CD4-positive, alpha-beta memory T cell (primary cell): ENCODE measurements around the gene LGALS3BP. TPM values are rescaled to one million over a fixed set of nuclear protein-coding genes. Genes with fewer than 3 reads are reported as not detected.

Experiments
- CTCF ChIA-PET: fragments of 350-600 bp; sonication (Branson Sonifier 250); formaldehyde crosslinking; loops from one replicate; lab custom pipeline; 2021; ENCODE audit warnings: inconsistent platforms; ENCODE audit not compliant: partially characterized antibody; lab: Charles Lee
- POLR2A ChIA-PET: fragments of 350-600 bp; sonication (Branson Sonifier 250); formaldehyde crosslinking; loops from one replicate; lab custom pipeline; 2021; ENCODE audit not compliant: partially characterized antibody; lab: Charles Lee
- DNase-seq, 5 donors: peaks; one replicate each; pipeline versions ENCODE4 v3.0.0 to v3.0.0-alpha.2; 2020 to 2022; ENCODE audit warnings: mixed read lengths in 1 of 5
- H3K27ac ChIP-seq: one replicate; pipeline ENCODE4 v1.7.0; 2013; ENCODE audit warnings: low read depth, low read length
- H3K27me3 ChIP-seq: 2 replicates; pipeline ENCODE4 v1.7.0; 2013; ENCODE audit warnings: mild to moderate bottlenecking, low read length, moderate library complexity; ENCODE audit not compliant: insufficient read depth
- H3K36me3 ChIP-seq: 2 replicates; pipeline ENCODE4 v1.7.0; 2013; ENCODE audit warnings: mild to moderate bottlenecking, low read length, moderate library complexity; ENCODE audit not compliant: insufficient read depth
- H3K4me1 ChIP-seq: 2 replicates; pipeline ENCODE4 v1.7.0; 2013; ENCODE audit warnings: mild to moderate bottlenecking, low read length, moderate library complexity; ENCODE audit not compliant: insufficient read depth
- H3K4me3 ChIP-seq, 2 donors: one replicate each; pipeline ENCODE4 v1.7.0; 2013; ENCODE audit warnings: low read length in 2 of 2, mild to moderate bottlenecking in 1 of 2
- H3K9me3 ChIP-seq, 2 donors: one replicate each; pipeline ENCODE4 v1.7.0; 2013; ENCODE audit warnings: low read length in 2 of 2, control low read depth in 1 of 2; ENCODE audit not compliant: control insufficient read depth in 1 of 2
- H3K27ac Mint-ChIP-seq, 7 donors: one replicate each; pipeline ENCODE4 v1.8.0; 2020 to 2021; ENCODE audit warnings: mixed read lengths in 7 of 7, mild to moderate bottlenecking in 6 of 7, inconsistent platforms in 3 of 7, moderate library complexity in 3 of 7
- H3K27me3 Mint-ChIP-seq, 2 donors: one replicate each; pipeline ENCODE4 v1.8.0; 2020 to 2021; ENCODE audit warnings: mixed read lengths in 2 of 2
- H3K36me3 Mint-ChIP-seq, 2 donors: one replicate each; pipeline ENCODE4 v1.8.0; 2020 to 2021; ENCODE audit warnings: mixed read lengths in 2 of 2, inconsistent platforms in 1 of 2, mild to moderate bottlenecking in 1 of 2
- H3K4me1 Mint-ChIP-seq, 4 donors: one replicate each; pipeline ENCODE4 v1.8.0; 2020 to 2021; ENCODE audit warnings: mixed read lengths in 4 of 4, mild to moderate bottlenecking in 1 of 4
- H3K4me3 Mint-ChIP-seq, 8 donors: one replicate each; pipeline ENCODE4 v1.8.0; 2020 to 2021; ENCODE audit warnings: mixed read lengths in 8 of 8, mild to moderate bottlenecking in 7 of 8, moderate library complexity in 6 of 8, inconsistent platforms in 3 of 8
- H3K9me3 Mint-ChIP-seq, 8 donors: one replicate each; pipeline ENCODE4 v1.8.0; 2020 to 2021; ENCODE audit warnings: mixed read lengths in 8 of 8, mild to moderate bottlenecking in 5 of 8, inconsistent platforms in 3 of 8, moderate library complexity in 1 of 8
- intact Hi-C: fragments of 100-400 bp; cut with micrococcal nuclease; formaldehyde crosslinking; loops from one replicate; pipeline ENCODE4 v1.15.1; 2023
- polyA plus RNA-seq, 2 donors: library from polyadenylated mRNA; unstranded; fragments of 300-500 nt; fragmentation: Illumina TruSeq; gene quantifications; one replicate each; pipeline ENCODE4 v1.2.3, GENCODE V29; 2021
- total RNA-seq, 2 experiments: library from RNA; stranded (reverse); gene quantifications; one replicate each; pipeline ENCODE4 v1.2.3, GENCODE V29; 2021

LGALS3BP gene
- total and polyA plus RNA-seq, 4 experiments from 2014 or later = 44.8 to 70.7 (median 51.0) TPM

DNA sequence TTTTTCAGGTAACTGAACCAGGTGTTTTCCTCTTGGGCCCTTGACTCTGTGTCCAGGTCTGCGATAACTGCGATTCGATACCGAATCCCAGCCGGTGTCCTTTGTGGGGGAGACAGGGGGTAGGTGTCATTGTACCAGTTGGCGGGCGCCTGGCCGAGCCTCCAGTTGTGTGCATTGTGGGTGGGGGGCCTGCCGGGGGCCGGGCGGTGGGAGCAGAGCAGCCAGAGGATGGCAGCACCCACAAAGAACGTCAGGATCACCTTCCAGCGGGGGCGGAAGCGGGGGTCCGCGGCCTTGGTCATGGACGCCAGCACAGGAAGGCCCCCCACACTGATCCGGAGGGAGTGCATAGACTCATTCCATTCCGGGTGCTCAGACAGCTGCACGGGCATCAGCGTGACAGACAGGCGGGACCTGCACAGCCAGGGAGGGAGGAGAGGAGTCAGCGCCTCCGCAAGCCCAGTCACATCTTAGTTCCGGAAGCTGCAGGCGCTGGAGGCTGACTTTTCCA lies 17.6 kb upstream of the LGALS3BP start:
- Histone ChIP-seq H3K4me3 (no peak overlapping the region), H3K4me1 (no peaks in the 10 kb centered on the region), H3K36me3 (peaks cover 44% of the 10 kb centered on the region), H3K27me3 (no peaks in the 10 kb centered on the region), H3K27ac (no peak overlapping the region), H3K9me3 (no peaks in the 10 kb centered on the region)
- intact Hi-C loops = no loop called here
- CTCF ChIA-PET = no interaction called here
- POLR2A ChIA-PET = no interaction called here
- Mint-ChIP-seq H3K27ac (no peak overlapping the region), H3K36me3 (peaks cover 24 to 69% of the 10 kb centered on the region in 2 donors), H3K9me3 (peaks cover 0 to 2% (median 0%) of the 10 kb centered on the region in 8 donors), H3K4me1 (peaks cover 9 to 14% (median 11%) of the 10 kb centered on the region in 4 donors), H3K27me3 (no peaks in the 10 kb centered on the region), H3K4me3 (peak overlapping the region in 1 of 8 donors; percentile 20)
- no peak for DNase-seq

DNA sequence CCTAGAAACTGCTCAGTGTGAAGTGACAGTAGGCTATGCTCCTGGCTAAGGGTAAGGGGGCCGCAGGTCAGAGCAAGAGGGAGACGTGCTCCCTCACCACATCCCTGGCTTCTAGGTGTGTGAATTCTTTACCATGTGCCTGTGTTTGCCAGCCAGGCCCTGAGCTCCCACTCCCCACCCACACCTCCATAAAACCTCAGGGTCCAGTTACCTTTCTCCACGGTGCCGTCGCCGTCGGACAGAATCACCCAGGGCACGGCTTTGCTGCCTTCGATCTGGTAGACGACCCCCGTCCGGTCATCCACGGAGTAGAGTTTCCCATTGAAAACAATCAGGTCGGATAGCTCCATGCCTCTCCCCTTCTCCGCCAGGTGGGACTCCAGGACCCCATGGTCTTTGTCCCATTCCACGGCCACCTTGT lies 17.1 kb upstream of the LGALS3BP start:
- H3K27ac ChIP-seq = no peak overlapping the region
- Mint-ChIP-seq H3K27ac (peak overlapping the region in 1 of 7 donors; percentile 18), H3K4me1 (peaks cover 7 to 11% (median 9%) of the 10 kb centered on the region in 4 donors), H3K4me3 (peak overlapping the region in 1 of 8 donors; percentile 20), H3K9me3 (peaks cover 0 to 2% (median 0%) of the 10 kb centered on the region in 8 donors), H3K36me3 (peaks cover 24 to 68% of the 10 kb centered on the region in 2 donors), H3K27me3 (no peaks in the 10 kb centered on the region)
- CTCF ChIA-PET = no interaction called here
- no peak for DNase-seq
- no peaks in the 10 kb centered on the region for H3K4me1 ChIP-seq
- peaks cover 41% of the 10 kb centered on the region for H3K36me3 ChIP-seq
- intact Hi-C loops = no loop called here
- no peak overlapping the region for H3K4me3 ChIP-seq
- POLR2A ChIA-PET = no interaction called here
- H3K27me3 ChIP-seq = no peaks in the 10 kb centered on the region
- H3K9me3 ChIP-seq = no peaks in the 10 kb centered on the region

DNA sequence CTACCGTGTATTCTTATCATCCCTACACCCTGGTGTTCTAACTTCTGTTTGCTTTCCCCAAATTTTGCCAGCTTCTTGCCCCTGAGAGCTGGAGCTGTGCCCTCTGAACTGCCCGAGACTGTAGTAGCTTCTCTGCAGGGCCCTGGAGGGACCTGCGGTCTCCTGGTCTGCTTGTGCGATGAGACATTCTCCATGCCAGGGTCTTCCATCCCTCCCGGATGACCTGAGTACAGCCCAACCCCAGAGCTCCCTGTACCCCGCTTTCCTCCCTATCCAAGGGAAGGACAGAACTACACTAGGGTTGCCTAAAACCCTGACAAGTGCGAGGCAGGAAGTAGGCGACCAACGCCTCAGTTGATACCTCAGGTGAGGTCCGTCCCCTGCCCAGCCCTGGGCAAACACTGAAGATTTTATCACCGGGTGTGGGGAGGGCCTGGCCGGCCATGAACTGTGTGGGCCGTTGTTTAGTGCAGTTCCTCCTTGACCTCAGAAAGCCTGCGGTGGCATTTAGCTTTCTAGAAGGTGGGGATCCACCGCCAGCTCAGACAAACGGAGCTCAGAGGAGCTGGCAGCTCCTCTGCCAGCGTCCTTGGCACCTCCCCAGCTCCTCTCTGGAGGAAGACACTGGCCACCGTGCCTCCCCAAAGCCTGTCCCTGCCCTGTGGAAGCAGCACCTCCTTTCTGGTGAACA lies 16.2 kb upstream of the LGALS3BP start:
- intact Hi-C loops = no loop called here
- Mint-ChIP-seq H3K4me3 (no peak overlapping the region), H3K27ac (peak overlapping the region in 2 of 7 donors; percentile 46 to 91), H3K27me3 (no peaks in the 10 kb centered on the region), H3K36me3 (peaks cover 24 to 65% of the 10 kb centered on the region in 2 donors), H3K4me1 (peaks cover 6 to 11% (median 8%) of the 10 kb centered on the region in 4 donors), H3K9me3 (peaks cover 0 to 2% (median 0%) of the 10 kb centered on the region in 8 donors)
- ChIA-PET POLR2A (interaction anchor here (0.7 kb wide), 1 partner anchor 14 kb away, joined by 3 read pairs; the partner anchor contains the start of gene CANT1), CTCF (interaction anchor here (0.9 to 1.4 kb wide), 3 partner anchors 9 to 16 kb away, joined by 3 to 6 read pairs (median 5); partner anchors contain the start of gene LGALS3BP)
- Histone ChIP-seq H3K36me3 (peaks cover 45% of the 10 kb centered on the region), H3K27ac (no peak overlapping the region), H3K9me3 (no peaks in the 10 kb centered on the region), H3K27me3 (no peaks in the 10 kb centered on the region), H3K4me3 (no peak overlapping the region), H3K4me1 (no peaks in the 10 kb centered on the region)
- no peak for DNase-seq

DNA sequence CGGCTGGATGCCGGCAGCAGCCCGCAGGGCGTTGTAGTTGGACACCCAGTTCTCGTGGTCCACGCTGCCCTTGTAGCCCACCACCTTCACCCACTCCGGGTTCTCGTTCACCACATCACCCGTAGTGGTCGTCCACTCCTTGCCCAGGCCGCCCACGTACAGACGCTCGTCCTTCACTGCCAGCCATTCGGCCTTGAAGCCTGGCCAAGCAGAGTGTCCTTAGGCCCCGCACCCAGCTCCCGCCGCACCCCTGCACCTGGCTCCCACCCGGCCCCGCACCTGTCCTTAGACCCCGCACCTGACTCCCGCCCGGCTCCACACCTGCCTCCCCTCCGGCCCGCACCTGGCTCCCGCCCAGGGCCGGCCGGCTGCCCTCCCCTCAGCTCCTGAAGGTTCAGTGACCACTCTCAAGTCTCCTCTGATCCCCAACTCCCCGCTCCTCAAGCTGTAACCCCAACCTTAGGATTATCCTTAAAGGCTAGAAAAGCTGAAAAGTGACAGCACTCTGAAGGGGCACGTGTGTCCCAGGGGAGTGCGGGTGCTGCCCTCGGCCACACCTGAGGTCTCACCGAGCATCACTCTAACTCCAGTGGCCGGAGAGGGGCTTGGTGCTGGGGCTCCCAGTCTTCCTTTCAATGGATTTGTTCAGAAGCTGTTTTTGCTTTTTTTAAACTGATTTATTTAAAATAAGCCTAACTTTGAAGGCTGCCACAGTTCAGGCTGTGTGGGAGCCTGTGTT lies 15.5 kb upstream of the LGALS3BP start:
- no peak overlapping the region for H3K27ac ChIP-seq
- no peak for DNase-seq
- no peaks in the 10 kb centered on the region for H3K4me1 ChIP-seq
- no peaks in the 10 kb centered on the region for H3K27me3 ChIP-seq
- H3K9me3 ChIP-seq = no peaks in the 10 kb centered on the region
- no peaks in the 10 kb centered on the region for H3K27me3 Mint-ChIP-seq
- H3K4me3 ChIP-seq = no peak overlapping the region
- intact Hi-C loops = no loop called here
- no peaks in the 10 kb centered on the region for H3K9me3 Mint-ChIP-seq
- H3K27ac Mint-ChIP-seq = peak overlapping the region in 1 of 7 donors; percentile 46
- no peak overlapping the region for H3K4me3 Mint-ChIP-seq
- H3K4me1 Mint-ChIP-seq = peaks cover 5 to 11% (median 8%) of the 10 kb centered on the region in 4 donors
- H3K36me3 ChIP-seq = peaks cover 46% of the 10 kb centered on the region
- POLR2A ChIA-PET = interaction anchor here (0.7 kb wide), 1 partner anchor 15 kb away, joined by 3 read pairs; the partner anchor contains the start of gene CANT1
- peaks cover 26 to 62% of the 10 kb centered on the region in 2 donors for H3K36me3 Mint-ChIP-seq
- CTCF ChIA-PET = interaction anchor here (1.3 to 2.5 kb wide), 3 partner anchors 8 to 11 kb away, joined by 5 to 10 read pairs (median 6); no protein-coding TSS in a partner anchor

DNA sequence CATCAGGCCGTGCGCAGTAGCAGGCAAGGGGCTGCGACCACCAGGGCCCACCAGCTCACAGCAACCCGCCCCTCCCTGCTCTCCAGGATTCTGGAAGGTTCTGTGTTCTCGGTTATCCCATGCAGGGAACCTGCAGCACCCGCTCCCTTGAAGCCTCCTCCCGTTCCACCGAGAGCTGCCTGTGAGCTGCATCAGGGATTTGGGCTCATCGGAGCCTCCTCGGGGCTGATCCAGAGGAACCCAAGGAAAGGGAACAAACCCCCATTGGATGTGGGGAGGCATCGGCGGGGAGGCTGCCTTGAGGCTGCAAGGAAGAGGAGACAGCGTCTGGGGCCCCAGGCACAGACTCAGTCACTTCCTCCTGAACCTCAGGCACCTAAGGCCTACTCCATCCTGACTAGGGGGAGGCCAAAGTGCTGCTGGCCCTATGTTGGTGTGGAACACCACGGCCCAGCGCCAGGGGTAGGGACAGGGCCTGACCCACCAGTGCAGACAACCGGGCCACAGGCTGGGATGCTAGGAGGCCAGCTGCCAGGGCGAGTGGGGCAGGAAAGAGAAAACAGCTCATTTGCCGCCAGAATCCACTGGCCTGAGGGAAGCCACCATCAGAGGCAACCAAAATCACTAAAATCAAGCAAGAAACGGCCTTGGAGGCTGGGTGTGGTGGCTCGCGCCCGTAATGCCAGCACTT lies 14.4 kb upstream of the LGALS3BP start:
- peaks cover 23 to 65% of the 10 kb centered on the region in 2 donors for H3K36me3 Mint-ChIP-seq
- peak overlapping the region in 1 of 7 donors; percentile 68 for H3K27ac Mint-ChIP-seq
- peaks cover 3 to 11% (median 8%) of the 10 kb centered on the region in 4 donors for H3K4me1 Mint-ChIP-seq
- Histone ChIP-seq H3K27me3 (no peaks in the 10 kb centered on the region), H3K4me3 (no peak overlapping the region), H3K36me3 (peaks cover 41% of the 10 kb centered on the region), H3K9me3 (no peaks in the 10 kb centered on the region), H3K4me1 (no peaks in the 10 kb centered on the region), H3K27ac (no peak overlapping the region)
- H3K4me3 Mint-ChIP-seq = no peak overlapping the region
- DNase-seq = no peak
- CTCF ChIA-PET = interaction anchor here (0.8 to 2.5 kb wide), 3 partner anchors 9 to 52 kb away, joined by 3 to 10 read pairs (median 4); partner anchors contain the start of gene LGALS3BP
- POLR2A ChIA-PET = no interaction called here
- intact Hi-C loops = loop anchor here (1.0 kb wide), 1 partner anchor 48 kb away; no protein-coding TSS in a partner anchor
- H3K9me3 Mint-ChIP-seq = no peaks in the 10 kb centered on the region
- no peaks in the 10 kb centered on the region for H3K27me3 Mint-ChIP-seq

DNA sequence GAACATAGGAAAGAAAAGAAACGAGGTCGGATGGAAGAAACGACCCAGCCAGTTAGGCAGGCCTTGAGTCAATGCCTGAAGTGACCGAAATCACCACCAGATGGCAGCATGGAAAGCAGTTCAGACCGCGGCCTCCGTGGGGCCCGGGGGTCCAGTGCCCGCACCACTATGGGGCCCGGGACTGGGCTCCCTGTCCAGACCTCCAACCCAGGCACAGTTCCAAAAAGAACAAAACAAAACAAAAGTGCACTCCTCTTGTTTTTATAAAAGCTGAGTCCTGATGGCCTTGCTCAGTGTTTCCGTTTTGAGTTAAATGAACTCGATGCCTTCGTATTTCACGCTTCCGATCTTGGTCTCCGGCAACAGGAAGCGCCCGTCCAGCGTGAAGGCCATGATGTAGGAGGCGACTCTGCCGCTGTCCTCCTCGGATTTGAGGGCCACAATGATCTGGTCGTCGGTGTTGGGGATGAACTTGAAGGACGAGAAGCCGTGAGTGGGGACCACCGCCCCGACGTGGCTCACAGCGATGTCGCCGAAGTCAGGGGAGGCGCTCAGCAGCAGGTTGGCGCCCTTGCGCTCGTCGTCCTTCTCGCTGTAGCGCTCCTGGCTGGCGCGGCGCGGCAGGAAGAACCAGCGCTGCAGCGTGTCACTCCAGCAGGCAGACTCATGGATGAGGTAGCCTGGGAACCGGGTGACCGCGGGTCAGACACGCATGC lies 13.7 kb upstream of the LGALS3BP start:
- CTCF ChIA-PET = interaction anchor here (0.8 to 2.5 kb wide), 3 partner anchors 10 to 52 kb away, joined by 3 to 10 read pairs (median 4); partner anchors contain the start of gene LGALS3BP
- H3K27ac Mint-ChIP-seq = peak overlapping the region in 4 of 7 donors; percentile 48 to 68 (median 68)
- H3K36me3 Mint-ChIP-seq = peaks cover 23 to 61% of the 10 kb centered on the region in 2 donors

More for the DNA sequence above, 13.7 kb upstream of the LGALS3BP start:
- peaks cover 37% of the 10 kb centered on the region for H3K36me3 ChIP-seq
- Mint-ChIP-seq H3K9me3 (no peaks in the 10 kb centered on the region), H3K4me1 (peaks cover 3 to 14% (median 8%) of the 10 kb centered on the region in 4 donors), H3K4me3 (no peak overlapping the region), H3K27me3 (no peaks in the 10 kb centered on the region)
- H3K9me3 ChIP-seq = no peaks in the 10 kb centered on the region
- H3K4me3 ChIP-seq = no peak overlapping the region
- DNase-seq = peak in 4 of 5 donors; percentile 19 to 37 (median 32)
- POLR2A ChIA-PET = no interaction called here
- no peaks in the 10 kb centered on the region for H3K4me1 ChIP-seq
- no peak overlapping the region for H3K27ac ChIP-seq
- no peaks in the 10 kb centered on the region for H3K27me3 ChIP-seq
- intact Hi-C loops = loop anchor here (1.0 kb wide), 1 partner anchor 49 kb away; no protein-coding TSS in a partner anchor
